Ishikawa (cell line): Measurements from ENCODE around the gene CAMK2D.

ENCODE experiments used
- CEBPB ChIP-seq: IDR thresholded peaks from 2 replicates; pipeline ENCODE4 v1.6.1; 2012
- CREB1 ChIP-seq: IDR thresholded peaks from 2 replicates; pipeline ENCODE4 v1.6.1; 2012; ENCODE audit warnings: low read depth
- EGR1 ChIP-seq: IDR thresholded peaks from 2 replicates; pipeline ENCODE4 v1.6.1; 2012
- EP300 ChIP-seq: IDR thresholded peaks from 2 replicates; pipeline ENCODE4 v1.6.1; 2012; ENCODE audit warnings: borderline replicate concordance
- FOXM1 ChIP-seq: IDR thresholded peaks from 2 replicates; pipeline ENCODE4 v1.6.1; 2012; ENCODE audit warnings: low read depth, borderline replicate concordance
- MAX ChIP-seq: IDR thresholded peaks from 2 replicates; pipeline ENCODE4 v1.6.1; 2012
- NFIC ChIP-seq: IDR thresholded peaks from 2 replicates; pipeline ENCODE4 v1.6.1; 2012
- RAD21 ChIP-seq: IDR thresholded peaks from 2 replicates; pipeline ENCODE4 v1.6.1; 2012; ENCODE audit warnings: low read depth
- REST ChIP-seq: IDR thresholded peaks from 2 replicates; pipeline ENCODE4 v1.6.1; 2012; ENCODE audit warnings: low read depth, mild to moderate bottlenecking
- TAF1 ChIP-seq: IDR thresholded peaks from 2 replicates; pipeline ENCODE4 v1.6.1; 2012; ENCODE audit warnings: low read depth, mild to moderate bottlenecking
- TCF12 ChIP-seq: IDR thresholded peaks from 2 replicates; pipeline ENCODE4 v1.6.1; 2012; ENCODE audit warnings: low read depth
- TEAD4 ChIP-seq: IDR thresholded peaks from 2 replicates; pipeline ENCODE4 v1.6.1; 2012
- USF1 ChIP-seq: IDR thresholded peaks from 2 replicates; pipeline ENCODE4 v1.6.1; 2012
- YY1 ChIP-seq: IDR thresholded peaks from 2 replicates; pipeline ENCODE4 v1.6.1; 2012; ENCODE audit warnings: low read depth
- ZBTB7A ChIP-seq: IDR thresholded peaks from 2 replicates; pipeline ENCODE4 v1.6.1; 2012; ENCODE audit warnings: low read depth

Gene CAMK2D

GRCh38 chr4:113727802-113728201 lies 33.7 kb downstream of the CAMK2D start:
- no peak for TF ChIP-seq ZBTB7A
- no peak for TF ChIP-seq FOXM1
- TF ChIP-seq TAF1 = no peak
- TF ChIP-seq EGR1 = no peak
- TF ChIP-seq YY1 = no peak
- no peak for TF ChIP-seq TCF12
- no peak for TF ChIP-seq CREB1

GRCh38 chr4:113725963-113726362 lies 35.6 kb downstream of the CAMK2D start:
- TF ChIP-seq MAX = no peak
- TF ChIP-seq REST = no peak
- TF ChIP-seq YY1 = no peak
- TF ChIP-seq FOXM1 = no peak

GRCh38 chr4:113718252-113718651 lies 43.3 kb downstream of the CAMK2D start:
- TF ChIP-seq TAF1 (no peak), CEBPB (no peak), NFIC (no peak), FOXM1 (no peak), EGR1 (no peak), CREB1 (no peak), TCF12 (no peak), YY1 (no peak), REST (no peak), RAD21 (no peak), MAX (no peak), TEAD4 (no peak), USF1 (no peak), EP300 (no peak), ZBTB7A (no peak)

GRCh38 chr4:113711883-113712662 lies 49.5 kb downstream of the CAMK2D start:
- TF ChIP-seq CREB1 = no peak

GRCh38 chr4:113708250-113708649 lies 53.3 kb downstream of the CAMK2D start:
- TF ChIP-seq MAX (no peak), EGR1 (no peak), FOXM1 (no peak), REST (no peak), TCF12 (no peak), RAD21 (no peak), TEAD4 (no peak), NFIC (no peak), EP300 (no peak), TAF1 (no peak), ZBTB7A (no peak), CEBPB (no peak), YY1 (no peak), USF1 (no peak), CREB1 (no peak)
